Left ventricle myocardium inferior (tissue), 1 donor: Measurements from ENCODE around the gene GABBR2. TPM values are rescaled to one million over a fixed set of nuclear protein-coding genes. Genes with fewer than 3 reads are reported as not detected.

Experiments
- DNase-seq: peaks from one replicate; pipeline ENCODE4 v3.0.0-alpha.2; 2020
- H3K27ac ChIP-seq: fragments of 200-600 bp; replicated peaks from 2 replicates; pipeline ENCODE4 v1.8.0; 2021
- H3K27me3 ChIP-seq: fragments of 200-600 bp; 2 replicates; pipeline ENCODE4 v1.8.0; 2021; ENCODE audit warnings: low read depth
- H3K36me3 ChIP-seq: fragments of 200-600 bp; 2 replicates; pipeline ENCODE4 v1.8.0; 2021
- H3K4me1 ChIP-seq: fragments of 200-600 bp; 2 replicates; pipeline ENCODE4 v1.8.0; 2021
- H3K4me3 ChIP-seq: fragments of 200-600 bp; 2 replicates; pipeline ENCODE4 v1.8.0; 2021; ENCODE audit warnings: mild to moderate bottlenecking, moderate library complexity
- H3K9me3 ChIP-seq: fragments of 200-600 bp; replicated peaks from 2 replicates; pipeline ENCODE4 v1.8.0; 2021
- intact Hi-C: fragments of 100-400 bp; cut with micrococcal nuclease; formaldehyde crosslinking; loops from one replicate; pipeline ENCODE4 v1.11.0; 2022
- total RNA-seq: library from RNA; stranded (reverse); fragmentation: NEBNext Ultra II Directional; extraction: Animal tissue kit (Norgen Biotek cat#: 25700); gene quantifications from one replicate; pipeline ENCODE4 v1.2.1, GENCODE V29; 2021
- TF ChIP-seq, protein P1 (sequence below): fragments of 200-600 bp; IDR thresholded peaks from 2 replicates; pipeline ENCODE4 v1.8.0; 2021; ENCODE audit warnings: antibody characterized with exemption, mild to moderate bottlenecking, borderline replicate concordance
- donor health status: DM: no; HTN: yes; CAD: no; lungs with severe emphysema.

GABBR2 gene
- total RNA-seq, 1 donor from 2014 or later = 1.1 TPM

DNA sequence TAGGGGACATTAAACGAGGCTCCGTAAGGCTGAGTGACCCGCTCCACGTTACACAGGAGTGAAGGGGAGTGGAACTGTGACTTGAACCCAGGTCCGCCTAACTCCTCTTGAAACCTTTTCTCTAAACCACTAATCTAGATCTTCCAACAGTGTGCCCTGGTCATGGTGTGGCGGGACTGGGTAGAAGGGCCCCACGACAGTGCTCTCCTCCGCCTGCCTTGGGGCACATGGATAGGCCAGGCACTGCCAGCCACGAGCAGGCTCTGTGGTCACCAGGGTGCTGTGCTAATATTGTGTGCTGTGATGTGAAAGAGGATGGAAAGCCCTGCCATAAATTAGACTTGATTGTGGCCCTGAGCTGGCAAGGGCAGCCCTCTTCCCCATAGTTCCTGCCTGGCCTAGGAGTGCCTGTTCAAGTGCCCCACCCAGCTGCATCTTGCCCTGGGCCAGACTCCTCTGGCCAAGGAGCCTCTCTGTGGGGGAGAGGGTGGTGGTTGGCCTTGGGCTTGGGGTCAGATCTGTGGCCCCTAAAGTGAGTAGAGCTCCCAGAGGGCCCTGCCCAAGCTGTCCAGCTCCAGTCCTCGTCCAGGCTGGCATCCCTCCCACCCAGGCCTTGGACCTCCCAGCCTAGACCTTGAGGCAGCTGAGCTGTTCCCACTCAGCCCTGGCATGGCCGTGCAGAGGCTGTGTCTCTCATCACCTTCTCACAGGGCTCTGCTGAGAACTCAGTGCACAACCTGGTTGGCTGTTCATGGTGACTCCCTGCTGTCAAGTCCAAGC lies 385.5 kb downstream of the GABBR2 start:
- no peak for DNase-seq
- H3K4me1 ChIP-seq = no peaks in the 10 kb centered on the region
- H3K27ac ChIP-seq = no peak overlapping the region
- peaks cover 5% of the 10 kb centered on the region for H3K27me3 ChIP-seq
- no peak overlapping the region for H3K4me3 ChIP-seq
- H3K36me3 ChIP-seq = no peaks in the 10 kb centered on the region
- intact Hi-C loops = no loop called here
- no peaks in the 10 kb centered on the region for H3K9me3 ChIP-seq
- TF ChIP-seq, protein P1, sequence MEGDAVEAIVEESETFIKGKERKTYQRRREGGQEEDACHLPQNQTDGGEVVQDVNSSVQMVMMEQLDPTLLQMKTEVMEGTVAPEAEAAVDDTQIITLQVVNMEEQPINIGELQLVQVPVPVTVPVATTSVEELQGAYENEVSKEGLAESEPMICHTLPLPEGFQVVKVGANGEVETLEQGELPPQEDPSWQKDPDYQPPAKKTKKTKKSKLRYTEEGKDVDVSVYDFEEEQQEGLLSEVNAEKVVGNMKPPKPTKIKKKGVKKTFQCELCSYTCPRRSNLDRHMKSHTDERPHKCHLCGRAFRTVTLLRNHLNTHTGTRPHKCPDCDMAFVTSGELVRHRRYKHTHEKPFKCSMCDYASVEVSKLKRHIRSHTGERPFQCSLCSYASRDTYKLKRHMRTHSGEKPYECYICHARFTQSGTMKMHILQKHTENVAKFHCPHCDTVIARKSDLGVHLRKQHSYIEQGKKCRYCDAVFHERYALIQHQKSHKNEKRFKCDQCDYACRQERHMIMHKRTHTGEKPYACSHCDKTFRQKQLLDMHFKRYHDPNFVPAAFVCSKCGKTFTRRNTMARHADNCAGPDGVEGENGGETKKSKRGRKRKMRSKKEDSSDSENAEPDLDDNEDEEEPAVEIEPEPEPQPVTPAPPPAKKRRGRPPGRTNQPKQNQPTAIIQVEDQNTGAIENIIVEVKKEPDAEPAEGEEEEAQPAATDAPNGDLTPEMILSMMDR = no peak

DNA sequence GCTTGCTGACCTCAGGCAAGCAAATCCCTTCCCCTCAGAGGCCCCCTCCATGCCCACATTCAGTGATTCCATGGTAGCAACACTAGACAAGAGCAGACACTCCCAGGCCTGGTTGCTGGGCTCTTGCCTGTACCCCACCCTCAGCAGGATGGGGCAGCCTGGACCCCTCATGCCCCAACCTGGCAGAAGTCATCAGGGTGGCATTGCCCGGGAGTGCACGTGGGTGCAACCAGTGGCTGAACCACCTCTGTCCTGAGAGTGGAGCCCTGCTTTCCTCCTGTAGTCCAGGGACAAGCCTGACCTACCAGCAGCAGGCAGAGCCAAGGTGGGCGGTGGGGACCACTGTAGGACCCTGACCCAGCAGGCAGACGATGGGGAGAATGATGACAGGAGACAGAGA lies 387.5 kb downstream of the GABBR2 start:
- intact Hi-C loops = no loop called here
- TF ChIP-seq, protein P1 = no peak
- H3K36me3 ChIP-seq = no peaks in the 10 kb centered on the region
- H3K27me3 ChIP-seq = peaks cover 13% of the 10 kb centered on the region
- no peaks in the 10 kb centered on the region for H3K9me3 ChIP-seq
- no peak overlapping the region for H3K4me3 ChIP-seq
- H3K27ac ChIP-seq = no peak overlapping the region
- DNase-seq = no peak
- H3K4me1 ChIP-seq = no peaks in the 10 kb centered on the region

DNA sequence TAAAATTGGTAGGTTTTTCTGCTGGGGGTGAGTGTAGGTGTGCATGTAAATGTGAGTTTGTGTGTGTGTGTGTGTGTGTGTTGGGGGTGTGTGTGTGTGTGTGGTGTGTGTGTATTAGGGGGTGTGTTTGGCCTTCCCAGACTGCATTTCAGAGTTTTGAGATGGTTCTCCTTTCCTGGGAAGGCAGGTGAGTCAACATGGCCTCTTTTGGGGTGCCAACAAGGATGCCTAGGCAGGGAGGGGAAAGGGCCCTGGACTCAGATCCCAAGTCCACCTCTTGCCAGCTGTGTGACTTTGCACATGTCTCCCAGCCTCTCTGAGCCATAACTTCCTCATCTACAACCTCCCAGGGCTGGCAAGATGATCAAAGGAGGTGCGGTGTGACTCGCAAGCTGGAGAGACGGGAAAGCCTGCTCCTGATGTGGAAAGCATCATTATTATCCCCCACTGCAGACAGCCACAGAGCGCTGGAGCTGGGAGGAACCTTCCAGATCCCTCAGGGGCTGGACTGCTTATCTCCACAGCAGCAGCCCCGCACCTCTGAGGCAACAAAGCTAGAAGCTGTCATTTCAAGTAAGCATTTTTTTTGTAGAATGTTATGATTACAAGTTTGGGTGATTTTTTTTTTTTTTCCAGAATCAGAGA lies 389.8 kb downstream of the GABBR2 start:
- Histone ChIP-seq H3K27ac (no peak overlapping the region), H3K4me1 (no peaks in the 10 kb centered on the region), H3K4me3 (no peak overlapping the region), H3K36me3 (no peaks in the 10 kb centered on the region), H3K9me3 (no peaks in the 10 kb centered on the region), H3K27me3 (peaks cover 13% of the 10 kb centered on the region)
- DNase-seq = no peak
- intact Hi-C loops = loop anchor here (10.0 kb wide), 1 partner anchor 456 kb away; no protein-coding TSS in a partner anchor
- TF ChIP-seq, protein P1 = no peak

DNA sequence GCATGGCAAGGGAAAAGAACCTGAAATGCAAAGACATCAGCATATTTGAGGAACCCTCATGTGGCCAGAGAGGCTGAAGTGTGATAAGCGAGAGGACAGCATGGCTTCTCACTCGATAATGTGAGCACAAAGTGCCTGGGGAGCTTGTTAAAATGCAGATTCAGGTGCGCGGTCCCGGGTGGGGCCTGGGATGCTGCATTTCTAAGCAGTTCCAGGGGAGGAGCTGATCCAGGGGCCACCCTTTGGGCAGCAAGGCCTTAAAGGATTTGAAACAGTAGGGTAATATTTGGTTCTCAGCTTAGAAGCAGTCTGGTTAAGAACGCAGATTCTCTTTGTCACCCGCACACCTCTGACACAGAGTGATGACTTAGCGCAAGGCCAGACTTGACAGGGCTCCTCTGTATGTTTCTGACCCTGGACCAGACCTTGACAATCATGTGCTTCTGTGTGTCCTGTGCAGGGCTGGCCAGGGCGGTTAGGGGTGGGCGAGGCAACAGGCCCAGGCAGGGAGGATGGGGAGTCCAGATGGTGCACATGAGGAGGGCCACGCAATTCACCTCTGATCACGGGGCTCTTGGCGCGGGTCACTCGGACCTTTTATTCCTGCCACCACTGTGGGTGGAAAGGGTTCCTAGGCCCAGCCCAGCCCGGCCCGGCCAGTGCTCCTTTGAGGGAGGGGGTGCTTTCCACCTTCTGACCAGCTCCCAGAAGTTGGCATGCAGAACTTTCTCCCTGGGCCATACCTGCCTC lies 390.5 kb downstream of the GABBR2 start:
- no peaks in the 10 kb centered on the region for H3K9me3 ChIP-seq
- H3K4me3 ChIP-seq = no peak overlapping the region
- H3K27me3 ChIP-seq = peaks cover 13% of the 10 kb centered on the region
- intact Hi-C loops = loop anchor here (10.0 kb wide), 1 partner anchor 457 kb away; no protein-coding TSS in a partner anchor
- H3K27ac ChIP-seq = no peak overlapping the region
- DNase-seq = no peak
- no peaks in the 10 kb centered on the region for H3K4me1 ChIP-seq
- H3K36me3 ChIP-seq = no peaks in the 10 kb centered on the region
- TF ChIP-seq, protein P1 = no peak

DNA sequence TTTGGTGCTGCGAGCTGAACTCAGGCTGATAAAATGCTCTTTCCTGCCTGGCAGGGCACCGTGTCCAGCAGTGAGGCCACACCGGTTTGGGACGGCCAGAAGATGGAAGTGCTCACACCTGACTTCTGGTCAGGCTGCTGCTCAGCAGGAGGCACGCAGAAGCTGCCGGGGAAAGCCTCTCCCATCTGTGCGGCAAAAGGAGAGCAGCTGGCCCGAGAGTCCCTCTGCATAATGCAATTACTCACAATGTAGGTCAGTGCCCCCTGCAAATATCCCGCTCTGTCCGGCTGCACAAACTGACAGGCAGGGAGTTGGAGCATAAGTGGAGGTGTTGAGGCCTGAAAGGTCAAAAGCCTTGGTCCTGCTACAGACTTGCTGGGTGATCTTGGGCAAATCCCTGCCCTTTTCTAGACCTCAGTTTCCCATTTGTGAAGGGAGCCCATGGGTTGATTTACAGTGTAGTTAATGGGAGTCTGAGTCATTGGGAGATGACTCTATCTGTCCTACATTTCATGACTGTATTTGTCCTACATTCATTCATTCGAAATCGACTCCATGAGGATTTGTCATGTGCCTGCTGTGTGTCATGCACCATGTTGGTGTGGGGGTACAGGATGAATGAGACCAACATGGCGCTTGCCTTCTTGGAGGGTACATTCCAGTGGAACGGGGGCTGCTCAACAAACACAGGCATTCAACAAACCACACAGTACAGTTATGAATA lies 391.4 kb downstream of the GABBR2 start:
- no peaks in the 10 kb centered on the region for H3K36me3 ChIP-seq
- TF ChIP-seq, protein P1 = no peak
- DNase-seq = no peak
- no peak overlapping the region for H3K27ac ChIP-seq
- no peaks in the 10 kb centered on the region for H3K9me3 ChIP-seq
- no peak overlapping the region for H3K4me3 ChIP-seq
- intact Hi-C loops = loop anchor here (10.0 kb wide), 1 partner anchor 458 kb away; no protein-coding TSS in a partner anchor
- H3K27me3 ChIP-seq = peaks cover 13% of the 10 kb centered on the region
- no peaks in the 10 kb centered on the region for H3K4me1 ChIP-seq
